ENCODE data around the gene DNM1. TPM values are rescaled to one million over a fixed set of nuclear protein-coding genes. Genes with fewer than 3 reads are reported as not detected.

The DNM1 gene
- total RNA-seq, 1 experiment from 2014 or later, result 2.0 TPM

DNA sequence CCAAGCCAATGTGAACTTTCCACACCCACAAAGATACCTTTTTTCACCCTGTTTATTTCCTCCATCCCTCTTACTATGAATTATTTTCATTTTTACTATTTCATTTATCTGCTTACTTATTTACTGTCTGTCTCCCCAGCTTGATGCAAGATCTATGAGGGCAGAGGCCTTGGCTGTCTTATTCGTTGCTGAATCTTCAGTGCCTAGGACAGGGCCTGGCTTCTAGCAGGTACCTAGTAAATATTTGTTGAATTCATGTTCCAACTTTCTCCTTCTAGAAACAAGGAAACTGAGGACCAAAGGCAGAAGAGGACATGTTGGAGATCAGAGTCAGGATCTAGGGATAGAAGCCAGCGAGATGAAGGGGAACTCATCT lies 543 bp upstream of the DNM1 start:
- Mint-ChIP-seq H3K4me3 (ENCODE audit: unreplicated experiment) (peak overlapping the region; percentile 35), H3K9me3 (ENCODE audit: unreplicated experiment) (no peaks in the 10 kb centered on the region), H3K27ac (ENCODE audit: low read depth, unreplicated experiment) (no peak overlapping the region), H3K27me3 (ENCODE audit: insufficient read depth, unreplicated experiment) (peaks cover 21% of the 10 kb centered on the region), H3K36me3 (ENCODE audit: insufficient read depth, unreplicated experiment) (no peaks in the 10 kb centered on the region), H3K4me1 (ENCODE audit: insufficient read depth, unreplicated experiment) (no peaks in the 10 kb centered on the region)
- POLR2A ChIA-PET, result no interaction called here
- TF ChIP-seq, protein P1, sequence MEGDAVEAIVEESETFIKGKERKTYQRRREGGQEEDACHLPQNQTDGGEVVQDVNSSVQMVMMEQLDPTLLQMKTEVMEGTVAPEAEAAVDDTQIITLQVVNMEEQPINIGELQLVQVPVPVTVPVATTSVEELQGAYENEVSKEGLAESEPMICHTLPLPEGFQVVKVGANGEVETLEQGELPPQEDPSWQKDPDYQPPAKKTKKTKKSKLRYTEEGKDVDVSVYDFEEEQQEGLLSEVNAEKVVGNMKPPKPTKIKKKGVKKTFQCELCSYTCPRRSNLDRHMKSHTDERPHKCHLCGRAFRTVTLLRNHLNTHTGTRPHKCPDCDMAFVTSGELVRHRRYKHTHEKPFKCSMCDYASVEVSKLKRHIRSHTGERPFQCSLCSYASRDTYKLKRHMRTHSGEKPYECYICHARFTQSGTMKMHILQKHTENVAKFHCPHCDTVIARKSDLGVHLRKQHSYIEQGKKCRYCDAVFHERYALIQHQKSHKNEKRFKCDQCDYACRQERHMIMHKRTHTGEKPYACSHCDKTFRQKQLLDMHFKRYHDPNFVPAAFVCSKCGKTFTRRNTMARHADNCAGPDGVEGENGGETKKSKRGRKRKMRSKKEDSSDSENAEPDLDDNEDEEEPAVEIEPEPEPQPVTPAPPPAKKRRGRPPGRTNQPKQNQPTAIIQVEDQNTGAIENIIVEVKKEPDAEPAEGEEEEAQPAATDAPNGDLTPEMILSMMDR (IDR thresholded peaks at IDR 0.05; ENCODE audit: unreplicated experiment), result no peak
- BruUV-seq (replicated peaks), result no TSS peak
- CTCF ChIA-PET, result no interaction called here
- intact Hi-C loops (cut with micrococcal nuclease), result no loop called here
- DNase-seq (ENCODE audit: unreplicated experiment), result no peak

DNA sequence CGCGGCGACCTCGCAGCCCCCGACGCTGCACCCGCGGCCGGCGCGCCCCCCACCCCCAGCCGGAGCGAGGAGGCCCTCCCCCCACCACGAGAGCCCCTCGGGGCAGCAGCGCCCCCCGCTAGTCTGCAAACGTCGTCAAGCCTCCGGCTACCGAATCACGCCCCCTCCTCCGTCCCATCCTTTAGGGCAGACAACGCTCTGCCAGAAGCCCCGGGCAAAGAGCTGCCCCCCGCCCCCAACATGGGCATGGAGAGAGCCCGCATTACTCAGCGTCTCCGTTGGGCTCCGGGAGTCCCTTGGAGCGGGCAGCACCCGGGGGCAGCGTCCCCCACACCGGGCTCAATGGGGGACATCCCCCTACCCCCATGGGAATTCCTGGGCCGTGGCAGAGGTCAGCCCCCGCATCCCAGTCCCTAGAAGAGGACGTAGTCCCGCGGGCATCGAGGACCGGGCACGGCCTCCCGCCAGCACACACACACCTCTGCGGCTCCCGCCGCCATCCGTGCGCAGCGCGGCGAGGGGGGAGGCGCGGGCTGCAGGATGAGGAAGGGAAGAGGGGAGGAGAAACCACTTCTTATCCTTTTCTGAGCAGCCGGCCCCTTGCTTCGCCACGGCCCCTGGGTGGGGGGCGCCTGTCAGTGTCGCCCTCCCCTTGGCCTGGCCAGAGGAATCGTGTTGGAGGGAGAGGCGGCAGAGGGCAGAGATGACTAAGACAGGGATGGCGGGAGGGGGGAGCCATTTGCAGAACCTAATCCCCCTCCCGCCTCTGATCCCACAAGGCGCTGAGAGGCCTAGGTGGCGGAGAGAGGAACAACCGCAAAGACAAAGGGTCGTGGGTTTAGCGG lies 750 bp downstream of the DNM1 start:
- CTCF ChIA-PET, result interaction anchor here (0.6 to 1.1 kb wide), 5 partner anchors 12 to 1556 kb away, joined by 3 to 4 read pairs (median 4); no protein-coding TSS in a partner anchor
- Mint-ChIP-seq H3K4me3 (ENCODE audit: unreplicated experiment) (no peak overlapping the region), H3K9me3 (ENCODE audit: unreplicated experiment) (no peaks in the 10 kb centered on the region), H3K36me3 (ENCODE audit: insufficient read depth, unreplicated experiment) (no peaks in the 10 kb centered on the region), H3K27me3 (ENCODE audit: insufficient read depth, unreplicated experiment) (peaks cover 30% of the 10 kb centered on the region), H3K4me1 (ENCODE audit: insufficient read depth, unreplicated experiment) (peaks cover 5% of the 10 kb centered on the region), H3K27ac (ENCODE audit: low read depth, unreplicated experiment) (no peak overlapping the region)
- BruUV-seq (replicated peaks), result no TSS peak
- intact Hi-C loops (cut with micrococcal nuclease), result no loop called here
- TF ChIP-seq, protein P1 (IDR thresholded peaks at IDR 0.05; ENCODE audit: unreplicated experiment), result no peak
- no peak for DNase-seq (ENCODE audit: unreplicated experiment)
- POLR2A ChIA-PET, result interaction anchor here (0.5 kb wide), 1 partner anchor 948 kb away, joined by 3 read pairs; no protein-coding TSS in a partner anchor

DNA sequence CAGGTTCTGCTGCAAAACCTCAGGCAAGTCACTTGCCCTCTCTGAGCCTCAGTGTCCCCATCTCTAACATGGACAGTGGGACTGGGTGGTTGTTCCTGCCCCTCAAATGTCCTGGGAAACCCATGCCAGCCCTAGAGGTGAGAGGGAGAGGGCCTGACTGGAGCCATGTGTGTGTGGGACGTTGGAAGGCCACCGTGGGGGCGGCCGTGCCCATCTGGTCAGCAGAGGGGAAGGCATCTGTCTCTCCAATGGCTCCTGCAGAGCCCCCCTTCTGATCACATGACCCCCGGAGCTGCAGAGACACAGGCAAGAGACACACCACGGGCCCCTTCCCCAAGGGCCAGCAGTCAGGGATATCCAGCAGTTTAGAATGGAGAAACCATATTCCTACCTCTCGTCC lies 1.7 kb downstream of the DNM1 start:
- Mint-ChIP-seq H3K27ac (ENCODE audit: low read depth, unreplicated experiment) (no peak overlapping the region), H3K4me1 (ENCODE audit: insufficient read depth, unreplicated experiment) (peaks cover 5% of the 10 kb centered on the region), H3K27me3 (ENCODE audit: insufficient read depth, unreplicated experiment) (peaks cover 31% of the 10 kb centered on the region), H3K9me3 (ENCODE audit: unreplicated experiment) (no peaks in the 10 kb centered on the region), H3K36me3 (ENCODE audit: insufficient read depth, unreplicated experiment) (no peaks in the 10 kb centered on the region), H3K4me3 (ENCODE audit: unreplicated experiment) (no peak overlapping the region)
- no peak for DNase-seq (ENCODE audit: unreplicated experiment)
- ChIA-PET CTCF (interaction anchor here (1.1 kb wide), 1 partner anchor 11 kb away, joined by 4 read pairs; no protein-coding TSS in a partner anchor), POLR2A (no interaction called here)
- TF ChIP-seq, protein P1 (IDR thresholded peaks at IDR 0.05; ENCODE audit: unreplicated experiment), result no peak
- no TSS peak for BruUV-seq (replicated peaks)
- intact Hi-C loops (cut with micrococcal nuclease), result no loop called here

DNA sequence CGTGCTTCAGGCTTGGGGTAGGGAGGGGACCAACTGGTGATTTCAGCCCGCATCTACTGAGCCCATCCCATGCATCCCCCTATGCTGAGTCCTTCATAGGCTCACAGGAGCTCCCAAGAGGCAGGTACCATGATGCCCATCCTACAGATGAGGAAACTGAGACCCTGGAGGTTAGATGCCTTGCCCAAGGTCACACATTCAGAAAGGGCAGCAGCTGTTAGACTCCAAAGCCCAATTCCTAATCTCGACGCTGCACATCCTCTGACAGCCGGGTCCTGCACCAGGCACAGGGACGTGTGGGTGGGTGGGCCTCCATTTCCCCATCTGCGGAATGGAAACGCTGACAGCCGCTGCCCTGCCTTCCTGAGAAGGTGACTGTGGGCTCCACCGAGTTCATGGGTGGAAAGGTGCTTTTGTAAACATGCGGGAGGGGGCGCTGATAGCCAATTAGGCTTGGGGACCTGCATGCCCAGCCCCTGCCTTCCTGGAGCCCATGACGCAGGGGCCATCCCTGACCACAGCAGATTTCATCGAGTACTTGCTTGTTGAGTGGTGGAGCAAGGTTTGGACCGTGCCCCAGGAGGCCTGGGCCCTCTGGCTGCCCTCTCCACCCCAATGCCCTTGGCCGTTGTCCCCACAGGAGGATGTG lies 2.2 kb downstream of the DNM1 start:
- Mint-ChIP-seq H3K9me3 (ENCODE audit: unreplicated experiment) (no peaks in the 10 kb centered on the region), H3K36me3 (ENCODE audit: insufficient read depth, unreplicated experiment) (no peaks in the 10 kb centered on the region), H3K27me3 (ENCODE audit: insufficient read depth, unreplicated experiment) (peaks cover 31% of the 10 kb centered on the region), H3K4me1 (ENCODE audit: insufficient read depth, unreplicated experiment) (peaks cover 5% of the 10 kb centered on the region), H3K27ac (ENCODE audit: low read depth, unreplicated experiment) (no peak overlapping the region), H3K4me3 (ENCODE audit: unreplicated experiment) (no peak overlapping the region)
- CTCF ChIA-PET, result no interaction called here
- TF ChIP-seq, protein P1 (IDR thresholded peaks at IDR 0.05; ENCODE audit: unreplicated experiment), result no peak
- no TSS peak for BruUV-seq (replicated peaks)
- no peak for DNase-seq (ENCODE audit: unreplicated experiment)
- POLR2A ChIA-PET, result no interaction called here
- intact Hi-C loops (cut with micrococcal nuclease), result no loop called here
